Nephron (organoid): ENCODE measurements around the gene IP6K1.

Source experiments
- H3K27ac Mint-ChIP-seq, 3 experiments: 2 replicates each; pipeline ENCODE4 v1.8.0; 2020; ENCODE audit warnings: mixed read lengths in 3 of 3, mild to moderate bottlenecking in 2 of 3, moderate library complexity in 1 of 3
- H3K27me3 Mint-ChIP-seq: 2 replicates; pipeline ENCODE4 v1.8.0; 2021; ENCODE audit warnings: low read depth, mild to moderate bottlenecking, moderate library complexity, mixed read lengths
- H3K36me3 Mint-ChIP-seq: 2 replicates; pipeline ENCODE4 v1.8.0; 2020; ENCODE audit warnings: low read depth, mixed read lengths
- H3K4me1 Mint-ChIP-seq: 2 replicates; pipeline ENCODE4 v1.8.0; 2020; ENCODE audit warnings: mixed read lengths
- H3K4me3 Mint-ChIP-seq, 3 experiments: 2 replicates each; pipeline ENCODE4 v1.8.0; 2020; ENCODE audit warnings: mild to moderate bottlenecking in 3 of 3, mixed read lengths in 3 of 3, moderate library complexity in 2 of 3
- H3K9me3 Mint-ChIP-seq: 2 replicates; pipeline ENCODE4 v1.8.0; 2020; ENCODE audit warnings: mixed read lengths
- CTCF ChIP-seq, 3 experiments: fragments of 200-600 bp; sonication (generic); IDR thresholded peaks; one replicate each; pipeline ENCODE4 v1.5.0; 2021; ENCODE audit warnings: antibody characterized with exemption in 3 of 3; ENCODE audit not compliant: unreplicated experiment in 3 of 3

The IP6K1 gene

GRCh38 chr3:49713336-49714105, 72.8 kb downstream of the IP6K1 start:
- Mint-ChIP-seq H3K36me3 (peaks cover 8% of the 10 kb centered on the region), H3K4me3 (no peak overlapping the region), H3K27ac (no peak overlapping the region), H3K9me3 (no peaks in the 10 kb centered on the region), H3K4me1 (peaks cover 1% of the 10 kb centered on the region), H3K27me3 (no peaks in the 10 kb centered on the region)
- TF ChIP-seq CTCF (IDR thresholded peaks at IDR 0.05; ENCODE audit: unreplicated experiment in 3 of 3): no peak

- no peaks in the 10 kb centered on the region for H3K9me3 Mint-ChIP-seq
- H3K4me1 Mint-ChIP-seq: no peaks in the 10 kb centered on the region
- no peak overlapping the region for H3K4me3 Mint-ChIP-seq
- H3K36me3 Mint-ChIP-seq: peaks cover 12% of the 10 kb centered on the region
- H3K27ac Mint-ChIP-seq: no peak overlapping the region
- TF ChIP-seq CTCF (IDR thresholded peaks at IDR 0.05; ENCODE audit: unreplicated experiment in 3 of 3): no peak
- H3K27me3 Mint-ChIP-seq: no peaks in the 10 kb centered on the region
Observed at GRCh38 chr3:49712631-49713317, 73.6 kb downstream of the IP6K1 start.

- Mint-ChIP-seq H3K9me3 (no peaks in the 10 kb centered on the region), H3K36me3 (peaks cover 15% of the 10 kb centered on the region), H3K27ac (no peak overlapping the region), H3K4me1 (no peaks in the 10 kb centered on the region), H3K27me3 (no peaks in the 10 kb centered on the region), H3K4me3 (no peak overlapping the region)
- TF ChIP-seq CTCF (IDR thresholded peaks at IDR 0.05; ENCODE audit: unreplicated experiment in 3 of 3): no peak
Observed at GRCh38 chr3:49712166-49712565, 74.2 kb downstream of the IP6K1 start.

GRCh38 chr3:49711489-49711888, 74.9 kb downstream of the IP6K1 start:
- Mint-ChIP-seq H3K4me1 (no peaks in the 10 kb centered on the region), H3K9me3 (no peaks in the 10 kb centered on the region), H3K4me3 (no peak overlapping the region), H3K27me3 (no peaks in the 10 kb centered on the region), H3K36me3 (peaks cover 15% of the 10 kb centered on the region), H3K27ac (no peak overlapping the region)
- TF ChIP-seq CTCF (IDR thresholded peaks at IDR 0.05; ENCODE audit: unreplicated experiment in 3 of 3): no peak

GRCh38 chr3:49709852-49710251, 76.5 kb downstream of the IP6K1 start:
- H3K4me3 Mint-ChIP-seq: no peak overlapping the region
- H3K36me3 Mint-ChIP-seq: peaks cover 15% of the 10 kb centered on the region
- H3K9me3 Mint-ChIP-seq: no peaks in the 10 kb centered on the region
- H3K27ac Mint-ChIP-seq: no peak overlapping the region
- H3K27me3 Mint-ChIP-seq: no peaks in the 10 kb centered on the region
- no peaks in the 10 kb centered on the region for H3K4me1 Mint-ChIP-seq
- TF ChIP-seq CTCF (IDR thresholded peaks at IDR 0.05; ENCODE audit: unreplicated experiment in 3 of 3): no peak

GRCh38 chr3:49707113-49707480, 79.2 kb downstream of the IP6K1 start:
- Mint-ChIP-seq H3K4me1 (no peaks in the 10 kb centered on the region), H3K27me3 (no peaks in the 10 kb centered on the region), H3K27ac (no peak overlapping the region), H3K4me3 (no peak overlapping the region), H3K36me3 (peaks cover 19% of the 10 kb centered on the region), H3K9me3 (no peaks in the 10 kb centered on the region)
- TF ChIP-seq CTCF (IDR thresholded peaks at IDR 0.05; ENCODE audit: unreplicated experiment in 3 of 3): no peak
